GM19397 (cell line): ENCODE results near the gene SPAG17.

Experiments used
- ATAC-seq: cut with Tn5 transposase; IDR thresholded peaks from one replicate; pipeline ENCODE4 v1.9.1; 2021; ENCODE audit warnings: mild to moderate bottlenecking, moderate library complexity; ENCODE audit not compliant: unreplicated experiment

Gene SPAG17

DNA sequence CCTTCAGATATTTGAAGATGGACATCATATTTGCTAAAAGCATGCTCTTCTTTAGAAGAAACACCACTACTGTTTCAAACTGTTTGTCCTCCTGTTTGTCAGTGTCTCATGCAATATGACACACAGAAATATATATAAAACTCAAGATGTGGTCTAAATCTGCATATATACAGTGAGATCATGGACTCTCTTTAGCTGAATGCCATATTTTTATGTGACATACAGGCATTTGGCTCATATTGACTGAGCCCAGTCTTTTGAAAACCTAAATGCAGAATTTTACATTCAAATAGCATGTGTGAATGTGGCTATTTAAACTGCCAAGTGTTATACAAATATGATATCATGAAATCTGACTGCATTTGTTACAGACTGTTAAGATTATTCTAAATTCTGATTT, 274.0 kb downstream of the SPAG17 start:
- no peak for ATAC-seq

GRCh38 chr1:117905019-117905418, 280.0 kb downstream of the SPAG17 start:
- no peak for ATAC-seq

DNA sequence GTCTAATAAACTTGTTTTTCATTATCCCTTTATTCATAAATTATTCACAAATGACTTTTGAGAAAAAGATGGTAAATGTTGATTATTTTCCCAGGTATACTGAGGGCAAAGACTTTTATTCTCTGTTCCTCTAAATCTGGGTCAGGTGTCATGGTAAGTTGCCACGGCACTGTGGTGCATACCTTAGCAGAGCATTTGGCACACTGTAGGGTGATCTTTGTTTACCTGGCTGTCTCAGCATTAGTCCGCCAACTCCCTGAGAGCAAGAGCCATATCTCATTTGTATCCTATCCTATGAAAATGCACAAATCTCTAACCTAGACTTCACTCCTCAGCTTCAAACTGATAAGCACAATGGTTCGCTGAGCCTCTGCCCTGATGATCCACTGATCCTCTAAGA, 280.5 kb downstream of the SPAG17 start:
- ATAC-seq: no peak
